Fibroblast of lung (primary cell): ENCODE results near the gene STXBP4. TPM values are rescaled to one million over a fixed set of nuclear protein-coding genes. Genes with fewer than 3 reads are reported as not detected.

Experiments
- DNase-seq, 2 donors: peaks; one replicate each; pipeline versions ENCODE4 v3.0.0 to v3.0.0-alpha.2; 2010; ENCODE audit warnings: low read depth in 2 of 2
- H2AFZ ChIP-seq: 2 replicates; pipeline ENCODE4 v1.5.1; 2012; ENCODE audit warnings: low read length, control low read depth, inconsistent platforms
- H3K27ac ChIP-seq: 2 replicates; pipeline ENCODE4 v1.5.1; 2011; ENCODE audit warnings: low read length, control low read depth; ENCODE audit not compliant: insufficient read depth
- H3K27me3 ChIP-seq: 2 replicates; pipeline ENCODE4 v1.5.1; 2011; ENCODE audit warnings: mild to moderate bottlenecking, low read length; ENCODE audit not compliant: control insufficient read depth, insufficient read depth
- H3K36me3 ChIP-seq: 2 replicates; pipeline ENCODE4 v1.5.1; 2011; ENCODE audit warnings: low read length; ENCODE audit not compliant: control insufficient read depth, insufficient read depth
- H3K4me1 ChIP-seq: 2 replicates; pipeline ENCODE4 v1.5.1; 2011; ENCODE audit warnings: low read length; ENCODE audit not compliant: control insufficient read depth, insufficient read depth; ENCODE audit errors: extremely low read depth
- H3K4me2 ChIP-seq: 2 replicates; pipeline ENCODE4 v1.5.1; 2011; ENCODE audit warnings: low read length, control low read depth; ENCODE audit not compliant: insufficient read depth; ENCODE audit errors: extremely low read depth
- H3K4me3 ChIP-seq, 4 experiments: fragments of 200-600 bp in 1 of 4; sonication (generic) in 1 of 4; replicated peaks in 1 of 4; 2 replicates each; pipeline ENCODE4 v1.5.1; 2011 to 2016; ENCODE audit warnings: low read length in 4 of 4, low read depth in 3 of 4, mild to moderate bottlenecking in 3 of 4, control low read depth in 2 of 4, inconsistent platforms in 1 of 4, mixed read lengths in 1 of 4; ENCODE audit not compliant: insufficient read depth in 1 of 4; ENCODE audit errors: control extremely low read depth in 1 of 4
- H3K79me2 ChIP-seq: 2 replicates; pipeline ENCODE4 v1.5.1; 2012; ENCODE audit warnings: mild to moderate bottlenecking, low read length, inconsistent platforms; ENCODE audit not compliant: control insufficient read depth, insufficient read depth
- H3K9ac ChIP-seq: 2 replicates; pipeline ENCODE4 v1.5.1; 2011; ENCODE audit warnings: mild to moderate bottlenecking, low read length, control low read depth; ENCODE audit not compliant: insufficient read depth
- H3K9me3 ChIP-seq: 2 replicates; pipeline ENCODE4 v1.5.1; 2012; ENCODE audit warnings: low read depth, low read length; ENCODE audit not compliant: control insufficient read depth, insufficient read depth
- H4K20me1 ChIP-seq: 2 replicates; pipeline ENCODE4 v1.5.1; 2011; ENCODE audit warnings: low read length; ENCODE audit not compliant: control insufficient read depth, insufficient read depth; ENCODE audit errors: extremely low read depth
- CTCF ChIP-seq, 2 donors: IDR thresholded peaks in 1 of 2; conservative IDR thresholded peaks in 1 of 2; 1 replicate in 1 of 2; 2 replicates in 1 of 2; pipeline ENCODE4 v1.5.1; 2011 to 2012; ENCODE audit warnings: low read length in 2 of 2, control low read depth in 1 of 2, inconsistent platforms in 1 of 2, low read depth in 1 of 2, mild to moderate bottlenecking in 1 of 2
- EZH2 ChIP-seq: IDR thresholded peaks from 2 replicates; pipeline ENCODE4 v1.5.1; 2012; ENCODE audit warnings: low read length, control low read depth, mild to moderate bottlenecking; ENCODE audit errors: missing control alignments
- polyA plus RNA-seq, 2 donors: library from polyadenylated mRNA; depleted of rRNA in 1 of 2; stranded (reverse) in 1 of 2; unstranded in 1 of 2; fragments of >200 nt; gene quantifications; 2 replicates each; pipeline ENCODE4 v1.2.1, GENCODE V29; 2011 to 2012; ENCODE audit warnings: missing spikeins in 1 of 2
- total RNA-seq: library from RNA; depleted of rRNA; stranded (reverse); fragments of >200 nt; gene quantifications from 2 replicates; pipeline ENCODE4 v1.2.1, GENCODE V29; 2014

Gene STXBP4
- total and polyA plus RNA-seq, 2 donors (not counting 1 experiment from before 2014, with no cell fraction given): 5.6 to 9.8 TPM

DNA sequence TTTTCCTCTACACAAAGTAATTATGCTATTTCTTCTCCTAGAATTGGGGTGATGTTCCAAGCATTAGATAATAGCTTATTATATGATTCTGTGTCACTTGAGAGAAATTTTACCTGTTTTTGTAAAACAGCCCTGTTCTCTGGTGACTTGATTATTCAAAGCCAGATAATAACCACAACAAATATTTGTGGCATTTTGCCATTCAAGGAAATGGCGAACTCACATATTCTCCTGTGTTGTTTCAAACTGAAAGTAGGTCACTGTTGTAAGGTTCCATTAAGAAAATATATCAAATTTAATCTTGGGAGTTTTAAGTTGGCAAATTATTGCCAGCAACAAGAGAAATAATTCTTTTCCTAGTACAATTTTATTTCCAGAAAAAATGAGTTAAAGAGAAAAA lies 124.8 kb downstream of the STXBP4 start:
- Histone ChIP-seq H4K20me1 (no peaks in the 10 kb centered on the region), H3K27ac (no peak overlapping the region), H3K9me3 (no peaks in the 10 kb centered on the region), H3K4me1 (no peaks in the 10 kb centered on the region), H3K9ac (no peak overlapping the region), H3K4me2 (no peak overlapping the region), H3K27me3 (no peaks in the 10 kb centered on the region), H3K36me3 (no peaks in the 10 kb centered on the region), H3K4me3 (no peak overlapping the region), H3K79me2 (no peaks in the 10 kb centered on the region), H2AFZ (no peak overlapping the region)
- TF ChIP-seq CTCF (conservative IDR thresholded peaks at IDR 0.05 in 1 of 2, IDR thresholded peaks at IDR 0.05 in 1 of 2; ENCODE audit: low read depth in 1 of 2, low read length in 2 of 2) (no peak), EZH2 (no peak)
- DNase-seq: no peak

DNA sequence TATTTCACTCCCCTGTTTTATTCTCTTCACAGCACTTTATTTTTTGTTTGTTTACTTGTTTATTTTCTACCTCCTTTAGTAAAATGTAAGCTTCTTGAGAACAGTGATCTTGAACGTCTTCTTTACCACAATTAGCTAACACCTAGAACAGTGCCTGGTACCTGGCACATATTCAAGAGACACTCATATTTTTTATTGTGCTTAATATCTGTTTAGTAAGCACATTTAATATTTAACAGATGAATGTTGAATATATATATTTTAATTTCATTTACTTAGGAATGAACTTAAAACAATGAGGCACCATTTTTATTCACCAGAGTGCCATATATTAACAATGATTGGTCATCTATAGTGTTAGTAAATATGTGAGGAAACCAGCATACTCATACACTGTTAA lies 130.2 kb downstream of the STXBP4 start:
- Histone ChIP-seq H2AFZ (no peak overlapping the region), H3K4me2 (no peak overlapping the region), H3K36me3 (no peaks in the 10 kb centered on the region), H4K20me1 (no peaks in the 10 kb centered on the region), H3K4me3 (no peak overlapping the region), H3K27me3 (no peaks in the 10 kb centered on the region), H3K79me2 (no peaks in the 10 kb centered on the region), H3K9me3 (no peaks in the 10 kb centered on the region), H3K27ac (no peak overlapping the region), H3K4me1 (no peaks in the 10 kb centered on the region), H3K9ac (no peak overlapping the region)
- no peak for TF ChIP-seq CTCF (conservative IDR thresholded peaks at IDR 0.05 in 1 of 2, IDR thresholded peaks at IDR 0.05 in 1 of 2; ENCODE audit: low read depth in 1 of 2, low read length in 2 of 2)
- no peak for TF ChIP-seq EZH2
- no peak for DNase-seq

- Histone ChIP-seq H3K9me3 (no peaks in the 10 kb centered on the region), H3K4me2 (no peak overlapping the region), H3K9ac (no peak overlapping the region), H3K79me2 (no peaks in the 10 kb centered on the region), H3K4me3 (no peak overlapping the region), H3K27me3 (no peaks in the 10 kb centered on the region), H4K20me1 (no peaks in the 10 kb centered on the region), H3K4me1 (no peaks in the 10 kb centered on the region), H2AFZ (no peak overlapping the region), H3K36me3 (no peaks in the 10 kb centered on the region), H3K27ac (no peak overlapping the region)
- TF ChIP-seq CTCF (conservative IDR thresholded peaks at IDR 0.05 in 1 of 2, IDR thresholded peaks at IDR 0.05 in 1 of 2; ENCODE audit: low read depth in 1 of 2, low read length in 2 of 2) (no peak), EZH2 (no peak)
- no peak for DNase-seq
Measured at GRCh38 chr17:55110521-55110920, 142.0 kb downstream of the STXBP4 start.
